Transverse colon (tissue), 4 donors: ENCODE data around the gene KIF1B. TPM values are rescaled to one million over a fixed set of nuclear protein-coding genes. Genes with fewer than 3 reads are reported as not detected.

Source experiments
- DNase-seq: peaks from one replicate; pipeline ENCODE4 v3.0.0-alpha.2; 2019
- H3K27ac ChIP-seq, 4 donors: fragments of 200-600 bp; sonication (generic); 2 replicates each; pipeline ENCODE4 v1.5.1; 2016 to 2018; ENCODE audit warnings: inconsistent platforms in 4 of 4
- H3K27me3 ChIP-seq: fragments of 200-600 bp; sonication (generic); 2 replicates; pipeline ENCODE4 v1.5.1; 2017; ENCODE audit warnings: inconsistent platforms
- H3K36me3 ChIP-seq, 4 donors: fragments of 200-600 bp; sonication (generic); 2 replicates each; pipeline ENCODE4 v1.5.1; 2017 to 2019; ENCODE audit warnings: inconsistent platforms in 4 of 4
- H3K4me1 ChIP-seq, 4 donors: fragments of 200-600 bp; sonication (generic); 2 replicates each; pipeline ENCODE4 v1.5.1; 2017 to 2020; ENCODE audit warnings: inconsistent platforms in 4 of 4
- H3K4me3 ChIP-seq, 4 donors: fragments of 200-600 bp; sonication (generic); 1 replicate in 1 of 4; 2 replicates in 3 of 4; pipeline versions ENCODE4 v1.5.1 to v1.6.1; 2017 to 2019; ENCODE audit warnings: inconsistent platforms in 4 of 4
- H3K9me3 ChIP-seq, 2 donors: fragments of 200-600 bp; sonication (generic); 2 replicates each; pipeline ENCODE4 v1.5.1; 2017 to 2019; ENCODE audit warnings: inconsistent platforms in 2 of 2
- EP300 ChIP-seq: sonication (generic); formaldehyde crosslinking; IDR thresholded peaks from one replicate; pipeline ENCODE4 v1.6.1; 2017; ENCODE audit warnings: antibody characterized with exemption, low read depth
- POLR2A ChIP-seq: fragments of 450-650 bp; IDR thresholded peaks from one replicate; pipeline ENCODE4 v1.6.1; 2016; ENCODE audit warnings: antibody characterized with exemption, mild to moderate bottlenecking, moderate library complexity
- POLR2AphosphoS5 ChIP-seq, 3 donors: sonication (generic); formaldehyde crosslinking; IDR thresholded peaks; one replicate each; pipeline ENCODE4 v1.6.1; 2016; ENCODE audit warnings: antibody characterized with exemption in 3 of 3
- WGBS, 2 donors: methylation state at CpG; one replicate each; pipeline ENCODE4 v1.1.5; 2018; ENCODE audit warnings: low coverage in 1 of 2; 5-methylcytosine and 5-hydroxymethylcytosine counted together
- in situ Hi-C, 4 donors: fragments of 200-750 bp; cut with MboI; loops; one replicate each; pipeline versions ENCODE4 v1.15.0 to v1.15.1; 2017; ENCODE audit warnings: low sequenced_read_pairs in 3 of 4, low pct_ligation_motif_present in 1 of 4, low pct_unique_long_range_greater_than_20kb in 1 of 4
- intact Hi-C: fragments of 100-400 bp; cut with DNase I; formaldehyde crosslinking; loops from one replicate; pipeline ENCODE4 v1.15.1; 2023; ENCODE audit warnings: low total_unique reads
- total RNA-seq, 4 donors: library from RNA; depleted of rRNA; stranded (reverse); fragments of >200 nt; gene quantifications; one replicate each; pipeline ENCODE4 v1.1.0, GENCODE V29; 2016
- TF ChIP-seq, protein P1 (sequence below), 5 experiments: fragments of 200-600 bp in 3 of 5; fragments of 450-650 bp in 2 of 5; sonication (generic) in 3 of 5; IDR thresholded peaks; 1 replicate in 2 of 5; 2 replicates in 3 of 5; pipeline ENCODE4 v1.5.1; 2016 to 2017; ENCODE audit warnings: antibody characterized with exemption in 5 of 5, inconsistent platforms in 3 of 5, mild to moderate bottlenecking in 2 of 5, moderate library complexity in 1 of 5

KIF1B gene
- total RNA-seq, 4 donors from 2014 or later, result 50.9 to 87.9 (median 71.4) TPM

DNA sequence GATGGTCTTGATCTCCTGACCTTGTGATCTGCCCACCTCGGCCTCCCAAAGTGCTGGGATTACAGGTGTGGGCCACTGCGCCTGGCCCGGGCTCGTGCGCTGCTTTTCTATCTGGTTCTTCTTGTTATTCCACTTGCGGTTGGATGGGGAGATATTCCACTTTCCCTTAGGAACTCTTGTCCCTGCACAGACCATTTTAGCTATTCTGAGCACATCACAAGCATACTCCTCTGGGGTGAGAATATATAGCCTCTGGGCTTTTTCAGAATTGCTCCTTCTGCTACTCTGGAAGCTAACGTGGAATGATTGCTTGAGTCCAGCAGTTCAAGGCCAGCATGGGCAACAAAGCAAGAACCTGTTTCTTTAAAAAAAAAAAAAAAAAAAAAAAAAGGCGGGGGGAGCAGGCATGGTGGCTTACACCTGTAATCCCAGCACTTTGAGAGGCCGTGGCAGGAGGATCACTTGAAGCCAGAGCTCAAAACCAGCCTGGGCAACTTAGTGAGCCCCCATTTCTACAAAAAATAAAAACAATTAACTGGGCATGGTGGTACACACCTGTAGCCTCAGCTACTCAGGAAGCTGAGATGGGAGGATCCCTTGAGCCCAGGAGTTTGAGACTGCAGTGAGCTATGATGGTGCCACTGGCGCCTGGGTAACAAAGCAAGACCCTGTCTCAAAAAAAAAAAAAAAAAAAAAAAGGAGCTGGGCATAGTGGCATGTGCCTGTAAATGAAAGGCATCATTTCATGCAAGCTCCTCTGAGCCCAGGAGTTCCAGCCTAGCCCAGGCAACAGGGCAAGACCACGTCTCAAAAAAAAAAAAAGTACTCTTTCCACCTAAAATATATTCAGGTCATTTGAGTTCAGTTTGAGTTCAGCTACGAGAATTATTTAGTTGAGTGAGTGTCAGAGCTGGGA is 176.6 kb downstream of the KIF1B start:
- intact Hi-C loops (no loop called here), in situ Hi-C loops (no loop called here)
- Histone ChIP-seq H3K27ac (peak overlapping the region; percentile 49 to 85 (median 78)), H3K36me3 (no peaks in the 10 kb centered on the region), H3K9me3 (no peaks in the 10 kb centered on the region), H3K4me3 (no peak overlapping the region), H3K27me3 (no peaks in the 10 kb centered on the region), H3K4me1 (peaks cover 9 to 24% (median 20%) of the 10 kb centered on the region in 4 donors)
- TF ChIP-seq, protein P1, sequence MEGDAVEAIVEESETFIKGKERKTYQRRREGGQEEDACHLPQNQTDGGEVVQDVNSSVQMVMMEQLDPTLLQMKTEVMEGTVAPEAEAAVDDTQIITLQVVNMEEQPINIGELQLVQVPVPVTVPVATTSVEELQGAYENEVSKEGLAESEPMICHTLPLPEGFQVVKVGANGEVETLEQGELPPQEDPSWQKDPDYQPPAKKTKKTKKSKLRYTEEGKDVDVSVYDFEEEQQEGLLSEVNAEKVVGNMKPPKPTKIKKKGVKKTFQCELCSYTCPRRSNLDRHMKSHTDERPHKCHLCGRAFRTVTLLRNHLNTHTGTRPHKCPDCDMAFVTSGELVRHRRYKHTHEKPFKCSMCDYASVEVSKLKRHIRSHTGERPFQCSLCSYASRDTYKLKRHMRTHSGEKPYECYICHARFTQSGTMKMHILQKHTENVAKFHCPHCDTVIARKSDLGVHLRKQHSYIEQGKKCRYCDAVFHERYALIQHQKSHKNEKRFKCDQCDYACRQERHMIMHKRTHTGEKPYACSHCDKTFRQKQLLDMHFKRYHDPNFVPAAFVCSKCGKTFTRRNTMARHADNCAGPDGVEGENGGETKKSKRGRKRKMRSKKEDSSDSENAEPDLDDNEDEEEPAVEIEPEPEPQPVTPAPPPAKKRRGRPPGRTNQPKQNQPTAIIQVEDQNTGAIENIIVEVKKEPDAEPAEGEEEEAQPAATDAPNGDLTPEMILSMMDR (IDR thresholded peaks at IDR 0.05), result no peak
- TF ChIP-seq POLR2A (no peak), EP300 (no peak), POLR2AphosphoS5 (IDR thresholded peaks at IDR 0.05) (no peak)
- WGBS, 2 donors, result 59 to 85% methylated on average over 6 to 12 of the region's 12 CpGs
- DNase-seq, result no peak

DNA sequence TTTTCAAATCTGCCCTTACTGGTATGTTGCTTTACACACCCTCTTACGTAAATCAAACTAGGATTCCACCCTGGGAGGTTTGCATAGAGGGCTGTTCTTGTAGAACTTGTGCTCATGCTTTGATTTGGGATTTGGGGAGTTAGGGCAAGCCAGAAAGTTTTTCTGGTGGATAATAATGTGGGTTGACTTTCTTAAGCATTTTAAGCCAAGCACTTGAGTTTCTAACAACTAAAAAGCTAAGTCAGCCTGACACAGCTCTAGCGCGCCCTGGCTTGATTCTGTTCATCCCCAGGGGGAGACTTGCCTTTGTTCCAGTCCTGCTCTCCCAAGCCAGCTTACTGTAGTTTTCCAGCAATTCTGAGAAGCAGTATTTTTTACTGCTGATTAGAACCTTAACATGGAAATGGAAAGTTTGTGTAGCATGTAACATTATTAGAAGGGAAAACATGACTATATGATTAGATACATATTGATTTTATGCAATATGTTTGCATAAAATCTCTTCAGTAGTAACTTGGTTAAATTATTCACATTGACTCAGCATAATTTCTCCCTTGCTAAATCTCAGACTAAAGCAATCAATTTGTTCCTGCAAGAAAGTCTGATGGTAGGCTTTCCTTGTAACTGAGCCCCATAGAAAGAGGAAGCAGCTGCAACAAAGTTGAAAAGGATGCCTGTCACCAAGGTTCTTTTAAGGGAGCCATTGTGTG is 177.5 kb downstream of the KIF1B start:
- Histone ChIP-seq H3K36me3 (no peaks in the 10 kb centered on the region), H3K4me3 (no peak overlapping the region), H3K4me1 (peaks cover 9 to 24% (median 20%) of the 10 kb centered on the region in 4 donors), H3K27ac (peak overlapping the region; percentile 49 to 85 (median 78)), H3K9me3 (no peaks in the 10 kb centered on the region), H3K27me3 (no peaks in the 10 kb centered on the region)
- DNase-seq, result no peak
- no peak for TF ChIP-seq EP300
- TF ChIP-seq, protein P1 (IDR thresholded peaks at IDR 0.05), result no peak
- no peak for TF ChIP-seq POLR2A
- TF ChIP-seq POLR2AphosphoS5 (IDR thresholded peaks at IDR 0.05), result no peak
- in situ Hi-C loops, result no loop called here
- 62% methylated on average over 3 of the region's 3 CpGs; no CpG with 5 or more reads in 1 of the 2 donors for WGBS, 2 donors
- intact Hi-C loops, result no loop called here

DNA sequence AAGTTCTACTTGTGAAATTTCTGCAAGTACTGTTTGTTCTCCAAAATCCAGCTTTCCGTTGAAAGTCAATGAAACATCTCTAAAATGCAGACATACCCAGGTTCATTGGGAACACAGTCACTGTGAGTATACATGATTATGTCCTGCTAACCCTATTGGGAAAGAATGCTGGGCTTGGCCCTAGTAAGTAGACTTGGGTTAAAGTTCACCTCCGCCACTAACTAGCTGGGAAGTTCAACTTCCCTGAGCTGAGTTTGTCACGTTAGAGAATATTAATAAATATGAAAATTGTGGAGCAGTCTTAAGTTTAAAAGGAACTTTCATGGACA is 178.0 kb downstream of the KIF1B start:
- Histone ChIP-seq H3K9me3 (no peaks in the 10 kb centered on the region), H3K27me3 (no peaks in the 10 kb centered on the region), H3K36me3 (no peaks in the 10 kb centered on the region), H3K4me3 (no peak overlapping the region), H3K27ac (peak overlapping the region; percentile 49 to 85 (median 78)), H3K4me1 (peaks cover 9 to 24% (median 20%) of the 10 kb centered on the region in 4 donors)
- intact Hi-C loops, result no loop called here
- TF ChIP-seq POLR2AphosphoS5 (IDR thresholded peaks at IDR 0.05) (no peak), EP300 (no peak), POLR2A (no peak)
- TF ChIP-seq, protein P1 (IDR thresholded peaks at IDR 0.05), result no peak
- in situ Hi-C loops, result no loop called here
- 18 to 47% methylated on average over 3 of the region's 3 CpGs for WGBS, 2 donors
- DNase-seq, result no peak

DNA sequence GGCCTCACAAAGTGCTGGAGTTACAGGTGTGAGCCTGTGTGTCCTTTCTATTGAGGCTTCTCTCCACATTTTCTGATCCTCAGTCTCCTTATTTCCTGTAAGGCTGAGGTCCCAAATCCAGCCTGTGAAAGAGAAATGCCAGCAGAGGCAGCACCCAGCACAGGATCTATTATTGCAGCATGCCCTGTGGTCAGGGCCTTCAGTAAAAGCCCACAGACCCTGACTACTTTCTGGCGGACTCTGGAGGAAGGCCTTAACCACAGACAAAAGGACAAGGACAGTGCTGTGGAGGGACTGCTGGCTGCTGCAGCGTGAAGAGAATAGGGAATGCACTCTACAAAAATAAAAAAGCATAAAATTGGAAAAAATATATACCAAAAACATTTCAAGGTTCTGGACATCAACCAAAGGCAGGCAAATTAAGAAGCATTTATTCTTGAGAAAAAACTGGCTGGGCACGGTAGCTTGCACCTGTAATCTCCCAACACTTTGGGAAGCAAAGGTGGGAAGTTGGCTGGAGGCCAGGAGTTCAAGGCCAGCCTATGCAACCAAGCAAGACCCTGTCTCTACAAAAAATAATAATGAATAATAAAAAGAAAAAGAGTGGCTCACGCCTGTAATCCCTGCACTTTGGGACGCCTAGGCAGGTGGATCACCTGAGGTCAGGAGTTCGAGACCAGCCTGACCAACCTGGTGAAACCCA is 179.1 kb downstream of the KIF1B start:
- H3K27me3 ChIP-seq, result no peaks in the 10 kb centered on the region
- in situ Hi-C loops (no loop called here), intact Hi-C loops (no loop called here)
- H3K4me3 ChIP-seq, result no peak overlapping the region
- WGBS, 2 donors, result 94 to 100% methylated on average over 1 to 6 of the region's 6 CpGs
- TF ChIP-seq EP300, result no peak
- TF ChIP-seq POLR2AphosphoS5 (IDR thresholded peaks at IDR 0.05), result no peak
- TF ChIP-seq, protein P1 (IDR thresholded peaks at IDR 0.05), result no peak
- H3K27ac ChIP-seq, result peak overlapping the region in 3 of 4 donors; percentile 49 to 85 (median 75)
- DNase-seq, result no peak
- H3K36me3 ChIP-seq, result no peaks in the 10 kb centered on the region
- peaks cover 9 to 24% (median 20%) of the 10 kb centered on the region in 4 donors for H3K4me1 ChIP-seq
- H3K9me3 ChIP-seq, result no peaks in the 10 kb centered on the region
